ENCODE measurements around the gene SEBOX. TPM values are rescaled to one million over a fixed set of nuclear protein-coding genes. Genes with fewer than 3 reads are reported as not detected.
"Not testable (repeated sequence)": the region's sequence is repeated elsewhere in the genome, so short reads cannot be mapped to it uniquely, and the experiment has no call there.

The SEBOX gene
- total RNA-seq, 2 donors from 2014 or later = not detected

- Mint-ChIP-seq H3K4me3 (no peak overlapping the region), H3K9me3 (no peaks in the 10 kb centered on the region), H3K27me3 (no peaks in the 10 kb centered on the region), H3K27ac (peak overlapping the region; percentile 24), H3K4me1 (no peaks in the 10 kb centered on the region), H3K36me3 (ENCODE audit: low read depth) (peaks cover 93% of the 10 kb centered on the region)
- ATAC-seq (replicated peaks) = no peak
Measured at GRCh38 chr17:28345419-28346198, 19.4 kb downstream of the SEBOX start.

GRCh38 chr17:28344435-28344901 lies 20.5 kb downstream of the SEBOX start:
- no peak for ATAC-seq (replicated peaks)
- H3K27ac Mint-ChIP-seq = no peak overlapping the region
- no peaks in the 10 kb centered on the region for H3K4me1 Mint-ChIP-seq
- no peaks in the 10 kb centered on the region for H3K27me3 Mint-ChIP-seq
- peaks cover 93% of the 10 kb centered on the region for H3K36me3 Mint-ChIP-seq (ENCODE audit: low read depth)
- no peak overlapping the region for H3K4me3 Mint-ChIP-seq
- no peaks in the 10 kb centered on the region for H3K9me3 Mint-ChIP-seq

- Mint-ChIP-seq H3K9me3 (no peaks in the 10 kb centered on the region), H3K36me3 (ENCODE audit: low read depth) (peaks cover 93% of the 10 kb centered on the region), H3K4me3 (no peak overlapping the region), H3K27ac (no peak overlapping the region), H3K4me1 (no peaks in the 10 kb centered on the region), H3K27me3 (no peaks in the 10 kb centered on the region)
- peak; percentile 9 for ATAC-seq (replicated peaks)
Measured at GRCh38 chr17:28344011-28344410, 21.0 kb downstream of the SEBOX start.

- ATAC-seq (replicated peaks) = peak; percentile 14
- Mint-ChIP-seq H3K9me3 (no peaks in the 10 kb centered on the region), H3K4me1 (no peaks in the 10 kb centered on the region), H3K36me3 (ENCODE audit: low read depth) (peaks cover 88% of the 10 kb centered on the region), H3K27ac (no peak overlapping the region), H3K27me3 (no peaks in the 10 kb centered on the region), H3K4me3 (no peak overlapping the region)
Measured at GRCh38 chr17:28343491-28343932, 21.5 kb downstream of the SEBOX start.

GRCh38 chr17:28342313-28342712 lies 22.7 kb downstream of the SEBOX start:
- Mint-ChIP-seq H3K36me3 (ENCODE audit: low read depth) (peaks cover 76% of the 10 kb centered on the region), H3K9me3 (no peaks in the 10 kb centered on the region), H3K4me1 (peaks cover 6% of the 10 kb centered on the region), H3K4me3 (no peak overlapping the region), H3K27me3 (no peaks in the 10 kb centered on the region), H3K27ac (no peak overlapping the region)
- ATAC-seq (replicated peaks) = no peak

GRCh38 chr17:28341516-28341915 lies 23.5 kb downstream of the SEBOX start:
- no peak overlapping the region for H3K27ac Mint-ChIP-seq
- peaks cover 12% of the 10 kb centered on the region for H3K4me1 Mint-ChIP-seq
- H3K4me3 Mint-ChIP-seq = no peak overlapping the region
- no peaks in the 10 kb centered on the region for H3K9me3 Mint-ChIP-seq
- peaks cover 68% of the 10 kb centered on the region for H3K36me3 Mint-ChIP-seq (ENCODE audit: low read depth)
- H3K27me3 Mint-ChIP-seq = no peaks in the 10 kb centered on the region
- ATAC-seq (replicated peaks) = no peak

GRCh38 chr17:28340374-28340773 lies 24.6 kb downstream of the SEBOX start:
- H3K4me1 Mint-ChIP-seq = peaks cover 12% of the 10 kb centered on the region
- H3K27ac Mint-ChIP-seq = no peak overlapping the region
- no peak overlapping the region for H3K4me3 Mint-ChIP-seq
- H3K9me3 Mint-ChIP-seq = no peaks in the 10 kb centered on the region
- no peaks in the 10 kb centered on the region for H3K27me3 Mint-ChIP-seq
- peaks cover 60% of the 10 kb centered on the region for H3K36me3 Mint-ChIP-seq (ENCODE audit: low read depth)
- ATAC-seq (replicated peaks) = no peak

- Mint-ChIP-seq H3K36me3 (ENCODE audit: low read depth) (peaks cover 52% of the 10 kb centered on the region), H3K9me3 (no peaks in the 10 kb centered on the region), H3K4me3 (no peak overlapping the region), H3K4me1 (peaks cover 17% of the 10 kb centered on the region), H3K27me3 (no peaks in the 10 kb centered on the region), H3K27ac (no peak overlapping the region)
- no peak for ATAC-seq (replicated peaks)
Measured at GRCh38 chr17:28339431-28339830, 25.6 kb downstream of the SEBOX start.

- not testable (repeated sequence) for H3K4me3 Mint-ChIP-seq; H3K27me3 Mint-ChIP-seq; ATAC-seq (replicated peaks); H3K9me3 Mint-ChIP-seq
- Mint-ChIP-seq H3K27ac (peak overlapping the region; percentile 96), H3K36me3 (ENCODE audit: low read depth) (peaks cover 46% of the 10 kb centered on the region), H3K4me1 (peaks cover 23% of the 10 kb centered on the region)
Measured at GRCh38 chr17:28338769-28339212, 26.2 kb downstream of the SEBOX start.

GRCh38 chr17:28338056-28338768 lies 26.8 kb downstream of the SEBOX start:
- ATAC-seq (replicated peaks) = no peak
- H3K27me3 Mint-ChIP-seq = no peaks in the 10 kb centered on the region
- H3K27ac Mint-ChIP-seq = peak overlapping the region; percentile 96
- peak overlapping the region; percentile 93 for H3K4me3 Mint-ChIP-seq
- H3K9me3 Mint-ChIP-seq = no peaks in the 10 kb centered on the region
- peaks cover 24% of the 10 kb centered on the region for H3K4me1 Mint-ChIP-seq
- H3K36me3 Mint-ChIP-seq (ENCODE audit: low read depth) = peaks cover 42% of the 10 kb centered on the region

GRCh38 chr17:28335959-28336871 lies 28.8 kb downstream of the SEBOX start:
- ATAC-seq (replicated peaks) = peak; percentile 3
- Mint-ChIP-seq H3K27ac (peak overlapping the region; percentile 96), H3K9me3 (no peaks in the 10 kb centered on the region), H3K4me3 (peak overlapping the region; percentile 93), H3K27me3 (no peaks in the 10 kb centered on the region), H3K4me1 (peaks cover 30% of the 10 kb centered on the region), H3K36me3 (ENCODE audit: low read depth) (peaks cover 36% of the 10 kb centered on the region)

GRCh38 chr17:28335201-28335958 lies 29.6 kb downstream of the SEBOX start, which contains the start of the genes IFT20 and TNFAIP1:
IFT20 (minus strand) TSS chr17:28335472; CDS start chr17:28331985, 3,487 bp downstream.
TNFAIP1 (plus strand) TSS chr17:28335761; CDS start chr17:28339522, 3,761 bp downstream.
- peak within 1 kb of the TSS; percentile 96 for H3K27ac Mint-ChIP-seq
- peak within 1 kb of the TSS; percentile 93 for H3K4me3 Mint-ChIP-seq
- peaks cover 30% of the 10 kb centered on the region for H3K4me1 Mint-ChIP-seq
- peak; percentile 96 for ATAC-seq (replicated peaks)
- peaks cover 31% of the 10 kb centered on the region for H3K36me3 Mint-ChIP-seq (ENCODE audit: low read depth)
- H3K27me3 Mint-ChIP-seq = no peaks in the 10 kb centered on the region
- H3K9me3 Mint-ChIP-seq = no peaks in the 10 kb centered on the region

GRCh38 chr17:28334666-28335200 lies 30.3 kb downstream of the SEBOX start:
- no peak for ATAC-seq (replicated peaks)
- H3K36me3 Mint-ChIP-seq (ENCODE audit: low read depth) = peaks cover 24% of the 10 kb centered on the region
- peaks cover 30% of the 10 kb centered on the region for H3K4me1 Mint-ChIP-seq
- peak overlapping the region; percentile 93 for H3K4me3 Mint-ChIP-seq
- H3K27me3 Mint-ChIP-seq = no peaks in the 10 kb centered on the region
- no peaks in the 10 kb centered on the region for H3K9me3 Mint-ChIP-seq
- peak overlapping the region; percentile 96 for H3K27ac Mint-ChIP-seq
